HEK293 (cell line): Measurements from ENCODE around the gene RNF212.

Experiments
- CTCF ChIA-PET: fragments of 350-600 bp; formaldehyde crosslinking; extraction: SDS; loops from one replicate; lab custom pipeline; 2021; ENCODE audit warnings: antibody characterized with exemption; lab: Yijun Ruan, JAX
- POLR2A ChIA-PET: fragments of 300-600 bp; formaldehyde crosslinking; extraction: SDS; loops from one replicate; lab custom pipeline; 2020; ENCODE audit warnings: antibody characterized with exemption, inconsistent platforms; lab: Yijun Ruan, JAX
- H3K27ac ChIP-seq: fragments of 200-500 bp; sonication (Bioruptor generic); 2 replicates; pipeline ENCODE4 v1.5.1; 2014; ENCODE audit warnings: low read depth, low read length, control low read depth, inconsistent platforms; ENCODE audit errors: extremely low read depth
- H3K36me3 ChIP-seq, 2 experiments: fragments of 200-500 bp in 1 of 2; sonication (Bioruptor generic) in 1 of 2; 1 replicate in 1 of 2; 2 replicates in 1 of 2; pipeline ENCODE4 v1.5.1; 2014 to 2017; ENCODE audit warnings: inconsistent platforms in 2 of 2, low read length in 2 of 2; ENCODE audit not compliant: control insufficient read depth in 2 of 2, insufficient read depth in 1 of 2
- H3K4me1 ChIP-seq: fragments of 200-500 bp; sonication (Bioruptor generic); 2 replicates; pipeline ENCODE4 v1.5.1; 2014; ENCODE audit warnings: mild to moderate bottlenecking, low read length, inconsistent platforms; ENCODE audit not compliant: control insufficient read depth, insufficient read depth
- H3K4me3 ChIP-seq: 2 replicates; pipeline ENCODE4 v1.5.1; 2011; ENCODE audit warnings: low read depth, mild to moderate bottlenecking, control low read depth, low read length, moderate library complexity
- H3K9me3 ChIP-seq: fragments of 200-500 bp; sonication (Bioruptor generic); 2 replicates; pipeline ENCODE4 v1.5.1; 2014; ENCODE audit warnings: low read depth, low read length, inconsistent platforms; ENCODE audit not compliant: control insufficient read depth, insufficient read depth
- EGR2 ChIP-seq: fragments of 450-650 bp; formaldehyde crosslinking; IDR thresholded peaks from 2 replicates; pipeline ENCODE4 v1.5.1; 2016; ENCODE audit warnings: low read depth, missing biosample characterization, missing genetic modification characterization
- ZBTB21 ChIP-seq: fragments of 450-650 bp; formaldehyde crosslinking; IDR thresholded peaks from 2 replicates; pipeline ENCODE4 v1.5.1; 2017; ENCODE audit warnings: missing biosample characterization, missing genetic modification characterization
- ZFP69B ChIP-seq: fragments of 450-650 bp; formaldehyde crosslinking; IDR thresholded peaks from 2 replicates; pipeline ENCODE4 v1.5.1; 2016; ENCODE audit warnings: missing biosample characterization, missing genetic modification characterization
- ZIC2 ChIP-seq: fragments of 450-650 bp; formaldehyde crosslinking; IDR thresholded peaks from 2 replicates; pipeline ENCODE4 v1.5.1; 2016; ENCODE audit warnings: missing biosample characterization, missing genetic modification characterization
- ZNF114 ChIP-seq: fragments of 450-650 bp; formaldehyde crosslinking; IDR thresholded peaks from 2 replicates; pipeline ENCODE4 v1.5.0; 2017; ENCODE audit warnings: missing biosample characterization, missing genetic modification characterization
- ZNF132 ChIP-seq: fragments of 450-650 bp; formaldehyde crosslinking; IDR thresholded peaks from 2 replicates; pipeline ENCODE4 v1.5.1; 2017; ENCODE audit warnings: missing biosample characterization, missing genetic modification characterization, borderline replicate concordance
- ZNF140 ChIP-seq: fragments of 450-650 bp; formaldehyde crosslinking; IDR thresholded peaks from 2 replicates; pipeline ENCODE4 v1.5.1; 2016; ENCODE audit warnings: missing biosample characterization, missing genetic modification characterization
- ZNF16 ChIP-seq: fragments of 450-650 bp; formaldehyde crosslinking; IDR thresholded peaks from 2 replicates; pipeline ENCODE4 v1.5.1; 2016; ENCODE audit warnings: low read depth, missing biosample characterization, missing genetic modification characterization
- ZNF302 ChIP-seq: fragments of 450-650 bp; formaldehyde crosslinking; IDR thresholded peaks from 2 replicates; pipeline ENCODE4 v1.5.1; 2016; ENCODE audit warnings: missing biosample characterization, missing genetic modification characterization, low read depth
- ZNF701 ChIP-seq: fragments of 450-650 bp; formaldehyde crosslinking; IDR thresholded peaks from 2 replicates; pipeline ENCODE4 v1.5.1; 2016; ENCODE audit warnings: missing biosample characterization, missing genetic modification characterization
- TF ChIP-seq, protein P1 (sequence below): fragments of 450-650 bp; formaldehyde crosslinking; IDR thresholded peaks from 2 replicates; pipeline ENCODE4 v1.5.1; 2016; ENCODE audit warnings: missing biosample characterization, missing genetic modification characterization
- TF ChIP-seq, protein P2 (sequence below): fragments of 450-650 bp; formaldehyde crosslinking; IDR thresholded peaks from 2 replicates; pipeline ENCODE4 v1.5.1; 2016; ENCODE audit warnings: missing biosample characterization, missing genetic modification characterization, borderline replicate concordance
- TF ChIP-seq, protein P3 (sequence below): fragments of 450-650 bp; formaldehyde crosslinking; IDR thresholded peaks from 2 replicates; pipeline ENCODE4 v1.5.1; 2016; ENCODE audit warnings: missing biosample characterization, missing genetic modification characterization

RNF212 gene

DNA sequence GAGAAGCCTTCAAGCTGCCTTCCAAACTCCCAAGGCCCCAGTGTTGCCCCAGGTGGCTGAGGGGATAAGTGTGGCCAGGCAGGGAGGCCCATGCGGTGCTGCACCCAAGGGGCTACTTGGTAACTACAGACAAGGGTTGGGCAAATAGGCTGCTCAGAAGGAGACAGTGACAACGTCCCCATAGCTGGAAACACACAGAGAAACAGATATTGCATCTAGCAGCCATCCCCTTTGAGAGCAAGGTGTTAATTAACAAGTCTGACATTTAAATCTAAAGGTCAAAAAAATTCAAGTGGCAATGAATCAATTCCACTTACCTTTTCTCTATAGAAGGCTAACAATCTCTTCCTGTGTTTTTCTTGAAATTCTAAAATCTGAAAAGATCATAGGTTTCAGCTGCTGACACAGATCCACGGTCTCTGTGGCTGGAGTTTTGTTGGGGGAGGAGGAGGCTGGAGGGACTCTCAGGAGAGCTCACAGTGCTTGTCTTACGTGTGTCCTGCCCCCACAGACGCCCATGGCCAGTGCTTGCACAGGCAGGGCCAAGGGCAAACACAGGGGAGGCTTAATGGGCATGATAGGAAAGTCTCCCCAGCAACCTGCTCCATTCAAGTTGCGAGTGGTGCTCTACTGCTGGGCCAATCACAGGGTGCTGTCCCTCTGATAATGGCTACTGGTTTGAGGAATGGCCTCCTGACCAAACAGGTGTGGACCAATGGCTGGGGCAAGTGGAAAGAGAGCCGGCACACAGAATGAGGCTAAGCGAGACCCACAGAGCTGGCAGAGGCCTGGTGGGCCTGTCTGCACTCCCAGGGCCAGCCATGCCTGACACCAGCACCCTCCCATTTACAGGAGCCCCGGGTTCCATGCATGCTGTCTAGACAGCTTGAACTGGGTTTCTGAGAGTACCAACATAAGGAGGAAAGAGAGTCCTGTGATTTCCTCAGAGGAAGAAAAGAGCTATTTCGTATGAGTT, 22.6 kb downstream of the RNF212 start:
- H3K27ac ChIP-seq: no peak overlapping the region
- no peaks in the 10 kb centered on the region for H3K36me3 ChIP-seq
- no peak overlapping the region for H3K4me3 ChIP-seq
- ChIA-PET POLR2A (no interaction called here), CTCF (interaction anchor here (2.1 kb wide), 1 partner anchor 8 kb away, joined by 7 read pairs; no protein-coding TSS in a partner anchor)
- H3K4me1 ChIP-seq: no peaks in the 10 kb centered on the region
- H3K9me3 ChIP-seq: no peaks in the 10 kb centered on the region
- TF ChIP-seq, protein P1, sequence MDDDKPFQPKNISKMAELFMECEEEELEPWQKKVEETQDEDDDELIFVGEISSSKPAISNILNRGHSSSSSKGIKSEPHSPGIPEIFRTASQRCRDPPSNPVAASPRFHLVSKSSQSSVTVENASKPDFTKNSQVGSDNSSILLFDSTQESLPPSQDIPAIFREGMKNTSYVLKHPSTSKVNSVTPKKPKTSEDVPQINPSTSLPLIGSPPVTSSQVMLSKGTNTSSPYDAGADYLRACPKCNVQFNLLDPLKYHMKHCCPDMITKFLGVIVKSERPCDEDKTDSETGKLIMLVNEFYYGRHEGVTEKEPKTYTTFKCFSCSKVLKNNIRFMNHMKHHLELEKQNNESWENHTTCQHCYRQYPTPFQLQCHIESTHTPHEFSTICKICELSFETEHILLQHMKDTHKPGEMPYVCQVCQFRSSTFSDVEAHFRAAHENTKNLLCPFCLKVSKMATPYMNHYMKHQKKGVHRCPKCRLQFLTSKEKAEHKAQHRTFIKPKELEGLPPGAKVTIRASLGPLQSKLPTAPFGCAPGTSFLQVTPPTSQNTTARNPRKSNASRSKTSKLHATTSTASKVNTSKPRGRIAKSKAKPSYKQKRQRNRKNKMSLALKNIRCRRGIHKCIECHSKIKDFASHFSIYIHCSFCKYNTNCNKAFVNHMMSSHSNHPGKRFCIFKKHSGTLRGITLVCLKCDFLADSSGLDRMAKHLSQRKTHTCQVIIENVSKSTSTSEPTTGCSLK (tag by site-specific recombination): no peak
- TF ChIP-seq, protein P2, sequence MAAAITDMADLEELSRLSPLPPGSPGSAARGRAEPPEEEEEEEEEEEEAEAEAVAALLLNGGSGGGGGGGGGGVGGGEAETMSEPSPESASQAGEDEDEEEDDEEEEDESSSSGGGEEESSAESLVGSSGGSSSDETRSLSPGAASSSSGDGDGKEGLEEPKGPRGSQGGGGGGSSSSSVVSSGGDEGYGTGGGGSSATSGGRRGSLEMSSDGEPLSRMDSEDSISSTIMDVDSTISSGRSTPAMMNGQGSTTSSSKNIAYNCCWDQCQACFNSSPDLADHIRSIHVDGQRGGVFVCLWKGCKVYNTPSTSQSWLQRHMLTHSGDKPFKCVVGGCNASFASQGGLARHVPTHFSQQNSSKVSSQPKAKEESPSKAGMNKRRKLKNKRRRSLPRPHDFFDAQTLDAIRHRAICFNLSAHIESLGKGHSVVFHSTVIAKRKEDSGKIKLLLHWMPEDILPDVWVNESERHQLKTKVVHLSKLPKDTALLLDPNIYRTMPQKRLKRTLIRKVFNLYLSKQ (tag by site-specific recombination): no peak
- TF ChIP-seq EGR2: 0 out of 2 replicates have a peak, but pooled peaks have one; percentile 7

DNA sequence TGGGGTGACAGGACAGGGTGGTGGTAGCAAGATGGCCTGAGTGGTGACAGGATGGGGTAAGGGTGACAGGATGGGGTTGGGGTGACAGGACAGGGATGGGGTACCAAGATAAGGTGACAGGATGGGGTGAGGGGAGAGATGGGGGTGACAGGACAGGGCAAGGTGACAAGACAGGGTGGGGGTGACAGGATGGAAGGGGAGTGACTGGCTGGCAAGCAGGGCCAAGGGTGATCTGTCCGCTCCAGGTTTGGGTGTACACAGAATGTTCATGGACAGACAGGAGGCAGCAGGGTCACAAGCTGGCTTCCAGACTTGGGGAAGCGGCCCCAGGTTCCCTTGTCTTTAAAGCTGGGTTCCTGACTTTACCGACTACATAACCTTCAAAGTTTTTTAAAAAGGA, 23.3 kb downstream of the RNF212 start:
- Histone ChIP-seq H3K27ac (no peak overlapping the region), H3K36me3 (no peaks in the 10 kb centered on the region), H3K9me3 (no peaks in the 10 kb centered on the region)
- POLR2A ChIA-PET: no interaction called here
- TF ChIP-seq ZNF302: no peak
- TF ChIP-seq ZNF16 (tag by site-specific recombination): no peak
- TF ChIP-seq ZNF701 (tag by site-specific recombination): no peak
- TF ChIP-seq ZNF114 (tag by site-specific recombination): no peak
- TF ChIP-seq, all 188 proteins: peak for 0
- Histone ChIP-seq H3K4me3 (no peak overlapping the region), H3K4me1 (no peaks in the 10 kb centered on the region)
- CTCF ChIA-PET: no interaction called here

DNA sequence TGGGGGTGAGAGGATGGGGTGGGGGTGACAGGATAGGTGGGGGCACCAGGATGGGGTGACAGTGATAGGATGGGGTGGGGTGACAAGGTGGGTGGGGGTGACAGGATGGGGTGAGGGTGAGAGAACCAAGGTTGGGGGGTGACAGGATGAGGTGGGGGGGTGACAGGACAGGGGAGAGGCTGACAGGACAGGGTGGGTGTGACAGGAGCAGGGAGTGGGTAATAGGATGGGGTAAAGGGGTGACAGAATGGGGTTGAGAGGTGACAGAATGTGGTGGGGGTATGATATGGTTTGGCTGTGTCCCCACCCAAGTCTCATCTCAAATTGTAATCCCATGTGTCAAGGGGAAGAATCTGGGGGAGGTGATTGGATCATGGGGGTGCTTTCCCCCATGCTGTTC, 26.0 kb downstream of the RNF212 start:
- Histone ChIP-seq H3K36me3 (no peaks in the 10 kb centered on the region), H3K27ac (no peak overlapping the region), H3K4me1 (no peaks in the 10 kb centered on the region), H3K4me3 (no peak overlapping the region), H3K9me3 (no peaks in the 10 kb centered on the region)
- ChIA-PET POLR2A (no interaction called here), CTCF (no interaction called here)
- TF ChIP-seq, protein P3, sequence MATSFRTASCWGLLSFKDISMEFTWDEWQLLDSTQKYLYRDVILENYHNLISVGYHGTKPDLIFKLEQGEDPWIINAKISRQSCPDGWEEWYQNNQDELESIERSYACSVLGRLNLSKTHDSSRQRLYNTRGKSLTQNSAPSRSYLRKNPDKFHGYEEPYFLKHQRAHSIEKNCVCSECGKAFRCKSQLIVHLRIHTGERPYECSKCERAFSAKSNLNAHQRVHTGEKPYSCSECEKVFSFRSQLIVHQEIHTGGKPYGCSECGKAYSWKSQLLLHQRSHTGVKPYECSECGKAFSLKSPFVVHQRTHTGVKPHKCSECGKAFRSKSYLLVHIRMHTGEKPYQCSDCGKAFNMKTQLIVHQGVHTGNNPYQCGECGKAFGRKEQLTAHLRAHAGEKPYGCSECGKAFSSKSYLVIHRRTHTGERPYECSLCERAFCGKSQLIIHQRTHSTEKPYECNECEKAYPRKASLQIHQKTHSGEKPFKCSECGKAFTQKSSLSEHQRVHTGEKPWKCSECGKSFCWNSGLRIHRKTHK (tag by site-specific recombination): no peak
- TF ChIP-seq ZNF132 (tag by site-specific recombination) (no peak), ZNF140 (tag by site-specific recombination) (no peak), ZFP69B (tag by site-specific recombination) (no peak), ZIC2 (tag by site-specific recombination) (no peak), ZBTB21 (tag by site-specific recombination) (no peak), ZNF701 (tag by site-specific recombination) (no peak)
